Trophoblast cell (in vitro differentiated cells and primary cell): ENCODE measurements around the gene NACC1.

Experiments used
- DNase-seq, 2 donors: peaks; one replicate each; pipeline ENCODE4 v3.0.0-alpha.2; 2016
- H2AFZ ChIP-seq: 2 replicates; pipeline ENCODE4 v1.6.1; 2013; ENCODE audit warnings: low read length, moderate library complexity, mild to moderate bottlenecking; ENCODE audit not compliant: insufficient read depth, poor library complexity
- H2AK5ac ChIP-seq: 2 replicates; pipeline ENCODE4 v1.6.1; 2013; ENCODE audit warnings: mild to moderate bottlenecking, low read length
- H2BK120ac ChIP-seq: 2 replicates; pipeline ENCODE4 v1.6.1; 2013; ENCODE audit warnings: low read length, mild to moderate bottlenecking, moderate library complexity; ENCODE audit not compliant: insufficient read depth, poor library complexity
- H2BK12ac ChIP-seq: 2 replicates; pipeline ENCODE4 v1.6.1; 2013; ENCODE audit warnings: mild to moderate bottlenecking, low read length, moderate library complexity
- H2BK5ac ChIP-seq: 2 replicates; pipeline ENCODE4 v1.6.1; 2013; ENCODE audit warnings: low read length, low read depth, moderate library complexity, mild to moderate bottlenecking; ENCODE audit not compliant: poor library complexity
- H3K14ac ChIP-seq: 2 replicates; pipeline ENCODE4 v1.6.1; 2013; ENCODE audit warnings: mild to moderate bottlenecking, low read length
- H3K18ac ChIP-seq: 2 replicates; pipeline ENCODE4 v1.6.1; 2013; ENCODE audit warnings: mild to moderate bottlenecking, low read length
- H3K23ac ChIP-seq: 2 replicates; pipeline ENCODE4 v1.6.1; 2013; ENCODE audit warnings: low read length
- H3K27ac ChIP-seq: 2 replicates; pipeline ENCODE4 v1.5.1; 2013; ENCODE audit warnings: low read depth, mild to moderate bottlenecking, inconsistent platforms, low read length, moderate library complexity
- H3K27me3 ChIP-seq: 2 replicates; pipeline ENCODE4 v1.6.1; 2013; ENCODE audit warnings: inconsistent platforms, mild to moderate bottlenecking, low read length, moderate library complexity; ENCODE audit not compliant: insufficient read depth
- H3K36me3 ChIP-seq, 2 experiments: 1 replicate in 1 of 2; 2 replicates in 1 of 2; pipeline ENCODE4 v1.6.1; 2013; ENCODE audit warnings: low read length in 2 of 2, mild to moderate bottlenecking in 2 of 2, moderate library complexity in 1 of 2; ENCODE audit not compliant: insufficient read depth in 2 of 2, control insufficient read depth in 1 of 2
- H3K4ac ChIP-seq: 2 replicates; pipeline ENCODE4 v1.6.1; 2013; ENCODE audit warnings: low read depth, mild to moderate bottlenecking, low read length, moderate library complexity
- H3K4me1 ChIP-seq, 2 experiments: 1 replicate in 1 of 2; 2 replicates in 1 of 2; pipeline ENCODE4 v1.6.1; 2013; ENCODE audit warnings: low read length in 2 of 2, mild to moderate bottlenecking in 2 of 2, moderate library complexity in 1 of 2; ENCODE audit not compliant: insufficient read depth in 2 of 2, control insufficient read depth in 1 of 2
- H3K4me2 ChIP-seq: 2 replicates; pipeline ENCODE4 v1.6.1; 2013; ENCODE audit warnings: inconsistent platforms, mild to moderate bottlenecking, low read length, moderate library complexity
- H3K4me3 ChIP-seq: 2 replicates; pipeline ENCODE4 v1.5.1; 2013; ENCODE audit warnings: mild to moderate bottlenecking, low read depth, low read length, inconsistent platforms
- H3K79me1 ChIP-seq: one replicate; pipeline ENCODE4 v1.6.1; 2013; ENCODE audit warnings: low read length
- H3K79me2 ChIP-seq: 2 replicates; pipeline ENCODE4 v1.6.1; 2013; ENCODE audit warnings: low read length, mild to moderate bottlenecking; ENCODE audit not compliant: control insufficient read depth, insufficient read depth, poor library complexity
- H3K9ac ChIP-seq: 2 replicates; pipeline ENCODE4 v1.6.1; 2013; ENCODE audit warnings: mild to moderate bottlenecking, low read length
- H3K9me3 ChIP-seq: 2 replicates; pipeline ENCODE4 v1.6.1; 2013; ENCODE audit warnings: low read depth, mild to moderate bottlenecking, control low read depth, inconsistent platforms, low read length; ENCODE audit not compliant: insufficient read depth
- H4K12ac ChIP-seq: 2 replicates; pipeline ENCODE4 v1.6.1; 2013; ENCODE audit warnings: low read depth, mild to moderate bottlenecking, low read length, moderate library complexity
- H4K8ac ChIP-seq: 2 replicates; pipeline ENCODE4 v1.6.1; 2013; ENCODE audit warnings: low read depth, mild to moderate bottlenecking, low read length, moderate library complexity
- H4K91ac ChIP-seq: one replicate; pipeline ENCODE4 v1.6.1; 2013; ENCODE audit warnings: low read depth, mild to moderate bottlenecking, low read length, moderate library complexity
- WGBS: extraction: QIAGEN DNeasy Blood & Tissue Kit; methylation state at CpG from one replicate; pipeline ENCODE4 v1.1.7; 2013; ENCODE audit warnings: missing lambda C conversion rate; ENCODE audit not compliant: insufficient read length, insufficient coverage; ENCODE audit errors: extremely low coverage; 5-methylcytosine and 5-hydroxymethylcytosine counted together

Gene NACC1

GRCh38 chr19:13079542-13079986 is 38.5 kb upstream of the NACC1 start:
- no peak overlapping the region for H2AK5ac ChIP-seq
- H3K14ac ChIP-seq, result no peak overlapping the region
- no peak overlapping the region for H3K23ac ChIP-seq
- no peaks in the 10 kb centered on the region for H3K79me2 ChIP-seq
- peaks cover 18% of the 10 kb centered on the region for H3K27me3 ChIP-seq
- no peaks in the 10 kb centered on the region for H3K36me3 ChIP-seq
- H3K79me1 ChIP-seq, result no peaks in the 10 kb centered on the region
- no peaks in the 10 kb centered on the region for H3K9me3 ChIP-seq
- H3K18ac ChIP-seq, result no peak overlapping the region
- H2AFZ ChIP-seq, result no peak overlapping the region
- no peak overlapping the region for H3K4me2 ChIP-seq
- H3K4me1 ChIP-seq, result no peaks in the 10 kb centered on the region
- H4K8ac ChIP-seq, result no peak overlapping the region
- no peak overlapping the region for H2BK120ac ChIP-seq
- H3K27ac ChIP-seq, result no peak overlapping the region
- WGBS, result no CpG with 5 or more reads among the region's 16 CpGs
- H3K4me3 ChIP-seq, result no peak overlapping the region
- no peak overlapping the region for H4K91ac ChIP-seq
- no peak overlapping the region for H3K4ac ChIP-seq
- no peak overlapping the region for H3K9ac ChIP-seq
- H2BK12ac ChIP-seq, result no peak overlapping the region
- H4K12ac ChIP-seq, result no peak overlapping the region
- no peak overlapping the region for H2BK5ac ChIP-seq
- DNase-seq, result no peak

- Histone ChIP-seq H3K23ac (no peak overlapping the region), H4K91ac (no peak overlapping the region), H3K79me2 (no peaks in the 10 kb centered on the region), H3K79me1 (no peaks in the 10 kb centered on the region), H3K18ac (no peak overlapping the region), H3K9me3 (no peaks in the 10 kb centered on the region), H2AK5ac (no peak overlapping the region), H3K36me3 (no peaks in the 10 kb centered on the region), H2BK12ac (no peak overlapping the region), H4K8ac (no peak overlapping the region), H3K27me3 (peaks cover 7% of the 10 kb centered on the region), H3K14ac (no peak overlapping the region), H3K4me3 (no peak overlapping the region), H2BK120ac (no peak overlapping the region), H4K12ac (no peak overlapping the region), H2BK5ac (no peak overlapping the region), H3K9ac (no peak overlapping the region), H3K4me1 (no peaks in the 10 kb centered on the region), H2AFZ (no peak overlapping the region), H3K4me2 (no peak overlapping the region), H3K27ac (no peak overlapping the region), H3K4ac (no peak overlapping the region)
- no CpG with 5 or more reads among the region's 14 CpGs for WGBS
- peak in 1 of 2 donors; percentile 28 for DNase-seq
Measured at GRCh38 chr19:13082192-13083007, 35.7 kb upstream of the NACC1 start.

GRCh38 chr19:13083008-13083404 is 35.1 kb upstream of the NACC1 start:
- Histone ChIP-seq H3K14ac (no peak overlapping the region), H3K4me1 (no peaks in the 10 kb centered on the region), H4K8ac (no peak overlapping the region), H2BK12ac (no peak overlapping the region), H2BK5ac (no peak overlapping the region), H3K4me2 (no peak overlapping the region), H3K23ac (no peak overlapping the region), H2BK120ac (no peak overlapping the region), H3K27ac (no peak overlapping the region), H3K4ac (no peak overlapping the region), H3K9ac (no peak overlapping the region), H3K36me3 (no peaks in the 10 kb centered on the region), H3K79me1 (no peaks in the 10 kb centered on the region), H3K18ac (no peak overlapping the region), H3K4me3 (no peak overlapping the region), H4K91ac (no peak overlapping the region), H3K9me3 (no peaks in the 10 kb centered on the region), H2AFZ (no peak overlapping the region), H4K12ac (no peak overlapping the region), H3K27me3 (peaks cover 7% of the 10 kb centered on the region), H2AK5ac (no peak overlapping the region), H3K79me2 (no peaks in the 10 kb centered on the region)
- DNase-seq, result no peak
- no CpG with 5 or more reads among the region's 7 CpGs for WGBS

- Histone ChIP-seq H2BK12ac (no peak overlapping the region), H4K91ac (no peak overlapping the region), H3K27ac (no peak overlapping the region), H3K36me3 (no peaks in the 10 kb centered on the region), H4K12ac (no peak overlapping the region), H3K4ac (no peak overlapping the region), H3K27me3 (peaks cover 4% of the 10 kb centered on the region), H3K14ac (no peak overlapping the region), H4K8ac (no peak overlapping the region), H2BK5ac (no peak overlapping the region), H3K79me1 (no peaks in the 10 kb centered on the region), H3K18ac (no peak overlapping the region), H2BK120ac (no peak overlapping the region), H3K4me3 (no peak overlapping the region), H3K9ac (no peak overlapping the region), H3K23ac (no peak overlapping the region), H3K79me2 (no peaks in the 10 kb centered on the region), H2AK5ac (no peak overlapping the region), H2AFZ (no peak overlapping the region), H3K4me2 (no peak overlapping the region), H3K4me1 (no peaks in the 10 kb centered on the region), H3K9me3 (no peaks in the 10 kb centered on the region)
- no CpG with 5 or more reads among the region's 9 CpGs for WGBS
- no peak for DNase-seq
Measured at GRCh38 chr19:13083627-13084026, 34.4 kb upstream of the NACC1 start.
